KMS-11 (cell line): ENCODE data around the gene TMEM242.

Source experiments
- H2AFZ ChIP-seq: fragments of 200-600 bp; sonication (generic); 2 replicates; pipeline ENCODE4 v1.6.1; 2016; ENCODE audit warnings: antibody characterized with exemption, mixed run types, low read depth
- H3K27ac ChIP-seq: fragments of 200-600 bp; sonication (generic); 2 replicates; pipeline ENCODE4 v1.6.1; 2016; ENCODE audit warnings: mild to moderate bottlenecking, mixed run types
- H3K27me3 ChIP-seq: fragments of 200-600 bp; sonication (generic); 2 replicates; pipeline ENCODE4 v1.6.1; 2017; ENCODE audit warnings: mild to moderate bottlenecking, low read depth, mixed run types, moderate library complexity; ENCODE audit not compliant: insufficient read depth
- H3K36me3 ChIP-seq: fragments of 200-600 bp; sonication (generic); 2 replicates; pipeline ENCODE4 v1.6.1; 2017; ENCODE audit warnings: mild to moderate bottlenecking, mixed run types; ENCODE audit not compliant: insufficient read depth
- H3K4me1 ChIP-seq: fragments of 200-600 bp; sonication (generic); 2 replicates; pipeline ENCODE4 v1.6.1; 2016; ENCODE audit warnings: mild to moderate bottlenecking, low read depth, mixed run types; ENCODE audit not compliant: poor library complexity, severe bottlenecking
- H3K4me2 ChIP-seq: fragments of 200-600 bp; sonication (generic); 2 replicates; pipeline ENCODE4 v1.7.0; 2016; ENCODE audit warnings: mild to moderate bottlenecking, mixed run types
- H3K4me3 ChIP-seq: fragments of 200-600 bp; sonication (generic); IDR thresholded peaks from 2 replicates; pipeline ENCODE4 v1.6.1; 2017; ENCODE audit warnings: low read depth, low read length, mixed read lengths; ENCODE audit not compliant: insufficient read depth
- H3K79me2 ChIP-seq: fragments of 200-600 bp; sonication (generic); 2 replicates; pipeline ENCODE4 v1.6.1; 2016; ENCODE audit warnings: low read depth, mixed run types; ENCODE audit not compliant: insufficient read depth
- H3K9ac ChIP-seq: fragments of 200-600 bp; sonication (generic); 2 replicates; pipeline ENCODE4 v1.6.1; 2016; ENCODE audit warnings: mild to moderate bottlenecking, mixed run types
- H4K20me1 ChIP-seq: fragments of 200-600 bp; sonication (generic); 2 replicates; pipeline ENCODE4 v1.6.1; 2016; ENCODE audit warnings: mild to moderate bottlenecking, mixed run types; ENCODE audit not compliant: insufficient read depth
- CTCF ChIP-seq: fragments of 200-600 bp; sonication (generic); conservative IDR thresholded peaks from 2 replicates; pipeline ENCODE4 v1.6.1; 2017; ENCODE audit warnings: low read depth, mild to moderate bottlenecking, antibody characterized with exemption, low read length, moderate library complexity, mixed read lengths

Gene TMEM242

DNA sequence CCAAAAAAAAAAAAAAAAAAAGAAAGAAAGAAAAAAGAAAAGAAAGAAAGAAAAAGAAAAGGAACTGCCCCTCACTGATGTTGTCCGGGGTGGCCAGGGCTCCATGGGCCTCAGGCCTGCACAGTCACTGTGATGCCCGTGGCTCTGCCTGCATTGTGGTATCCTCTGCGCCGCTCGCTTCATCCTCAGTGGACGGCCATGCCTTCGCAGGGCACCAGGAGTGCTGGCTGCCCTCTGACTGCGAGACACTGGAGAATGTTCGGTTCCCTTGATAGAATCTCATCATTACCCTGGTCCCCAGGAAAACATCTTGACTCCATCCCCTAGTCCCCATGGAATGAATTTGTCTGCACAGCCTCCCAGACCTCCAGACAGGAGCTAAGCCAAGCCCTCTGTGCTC is 61.7 kb downstream of the TMEM242 start:
- no peaks in the 10 kb centered on the region for H3K4me1 ChIP-seq
- H3K79me2 ChIP-seq = no peaks in the 10 kb centered on the region
- no peak for TF ChIP-seq CTCF
- H3K27ac ChIP-seq = no peak overlapping the region
- H2AFZ ChIP-seq = no peak overlapping the region
- H3K4me3 ChIP-seq = no peak overlapping the region
- H3K9ac ChIP-seq = no peak overlapping the region
- no peaks in the 10 kb centered on the region for H3K27me3 ChIP-seq
- H3K4me2 ChIP-seq = no peak overlapping the region
- H4K20me1 ChIP-seq = no peaks in the 10 kb centered on the region
- no peaks in the 10 kb centered on the region for H3K36me3 ChIP-seq

GRCh38 chr6:157260735-157261410 is 62.4 kb downstream of the TMEM242 start:
- no peak overlapping the region for H3K9ac ChIP-seq
- no peak overlapping the region for H3K4me2 ChIP-seq
- H3K36me3 ChIP-seq = no peaks in the 10 kb centered on the region
- H3K27me3 ChIP-seq = no peaks in the 10 kb centered on the region
- no peak overlapping the region for H3K27ac ChIP-seq
- no peaks in the 10 kb centered on the region for H3K79me2 ChIP-seq
- H3K4me1 ChIP-seq = no peaks in the 10 kb centered on the region
- no peaks in the 10 kb centered on the region for H4K20me1 ChIP-seq
- no peak overlapping the region for H2AFZ ChIP-seq
- no peak for TF ChIP-seq CTCF
- H3K4me3 ChIP-seq = no peak overlapping the region

DNA sequence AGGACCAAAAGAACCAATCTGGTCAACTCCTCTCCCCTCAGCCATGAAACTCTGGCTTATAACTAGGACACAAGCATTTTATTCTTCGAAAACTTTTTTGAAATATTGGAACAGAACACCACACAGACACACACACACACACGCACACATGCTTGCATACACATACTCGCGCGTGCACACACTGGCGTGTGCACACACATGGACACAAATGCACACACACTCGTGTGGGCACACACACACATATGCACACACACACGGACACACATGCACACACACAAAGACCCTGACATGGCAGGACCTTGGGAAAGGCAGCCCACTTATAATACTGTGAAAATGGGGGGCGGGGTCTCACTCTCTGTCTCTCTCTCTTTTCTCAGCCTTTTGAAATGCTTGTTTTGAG is 63.9 kb downstream of the TMEM242 start:
- Histone ChIP-seq H3K27ac (no peak overlapping the region), H3K4me3 (no peak overlapping the region), H4K20me1 (no peaks in the 10 kb centered on the region), H3K4me1 (peaks cover 3% of the 10 kb centered on the region), H2AFZ (no peak overlapping the region), H3K27me3 (no peaks in the 10 kb centered on the region), H3K9ac (no peak overlapping the region), H3K79me2 (no peaks in the 10 kb centered on the region), H3K4me2 (no peak overlapping the region), H3K36me3 (no peaks in the 10 kb centered on the region)
- no peak for TF ChIP-seq CTCF

- Histone ChIP-seq H2AFZ (no peak overlapping the region), H3K79me2 (no peaks in the 10 kb centered on the region), H4K20me1 (no peaks in the 10 kb centered on the region), H3K36me3 (no peaks in the 10 kb centered on the region), H3K4me3 (no peak overlapping the region), H3K4me2 (no peak overlapping the region), H3K27me3 (no peaks in the 10 kb centered on the region), H3K4me1 (peaks cover 8% of the 10 kb centered on the region), H3K27ac (no peak overlapping the region), H3K9ac (no peak overlapping the region)
- TF ChIP-seq CTCF = no peak
Observed at GRCh38 chr6:157258878-157259277, 64.4 kb downstream of the TMEM242 start.
